OCI-LY3 (cell line): ENCODE data around the gene DDX10.

ENCODE experiments used
- H2AFZ ChIP-seq: fragments of 200-600, 300-600 bp; shearing (Covaris generic); 2 replicates; pipeline ENCODE4 v1.6.0; 2014; ENCODE audit warnings: antibody characterized with exemption, low read depth, low read length
- H3K27ac ChIP-seq: fragments of 200-600, 300-600 bp; sonication (generic); 2 replicates; pipeline ENCODE4 v1.5.1; 2014; ENCODE audit warnings: mild to moderate bottlenecking, low read length, moderate library complexity, mixed read lengths
- H3K27me3 ChIP-seq: fragments of 200-600, 300-600 bp; sonication (generic); 2 replicates; pipeline ENCODE4 v1.6.1; 2014; ENCODE audit warnings: low read depth, low read length, mixed read lengths
- H3K36me3 ChIP-seq: fragments of 200-600, 300-600 bp; sonication (generic); replicated peaks from 2 replicates; pipeline ENCODE3; 2014; ENCODE audit warnings: low read depth, low read length, mixed read lengths
- H3K4me1 ChIP-seq: fragments of 300-600, 200-600 bp; sonication (generic); 2 replicates; pipeline ENCODE4 v1.6.1; 2014; ENCODE audit warnings: low read length, mixed read lengths
- H3K4me2 ChIP-seq: fragments of 200-600, 300-600 bp; sonication (generic); 2 replicates; pipeline ENCODE4 v1.6.1; 2014; ENCODE audit warnings: low read length, mixed read lengths
- H3K4me3 ChIP-seq: fragments of 300-600, 200-600 bp; sonication (generic); 2 replicates; pipeline ENCODE4 v1.5.1; 2014; ENCODE audit warnings: antibody characterized with exemption, mild to moderate bottlenecking, low read length, moderate library complexity
- H3K79me2 ChIP-seq: fragments of 300-600, 200-600 bp; shearing (Covaris generic); 2 replicates; pipeline ENCODE4 v1.6.1; 2014; ENCODE audit warnings: mild to moderate bottlenecking, low read length, mixed read lengths
- H3K9ac ChIP-seq: fragments of 300-600, 200-600 bp; shearing (Covaris generic); 2 replicates; pipeline ENCODE4 v1.6.0; 2014; ENCODE audit warnings: mild to moderate bottlenecking, low read length, moderate library complexity
- H3K9me3 ChIP-seq: fragments of 200-600, 300-600 bp; shearing (Covaris generic); 2 replicates; pipeline ENCODE4 v1.6.1; 2014; ENCODE audit warnings: low read length, mixed read lengths; ENCODE audit not compliant: insufficient read depth
- H4K20me1 ChIP-seq: fragments of 200-600, 300-600 bp; sonication (generic); 2 replicates; pipeline ENCODE4 v1.6.1; 2016; ENCODE audit warnings: low read length, mixed read lengths; ENCODE audit not compliant: insufficient read depth
- CTCF ChIP-seq: fragments of 200-600, 300-600 bp; sonication (generic); IDR thresholded peaks from 2 replicates; pipeline ENCODE4 v1.5.1; 2014; ENCODE audit warnings: antibody characterized with exemption, low read length, low read depth
- EZH2phosphoT487 ChIP-seq: fragments of 200-600 bp; shearing (Covaris generic); IDR thresholded peaks from 2 replicates; pipeline ENCODE4 v1.6.1; 2018; ENCODE audit warnings: antibody characterized with exemption, mixed run types, low read depth

Gene DDX10

GRCh38 chr11:108780119-108780518 is 115.2 kb downstream of the DDX10 start:
- Histone ChIP-seq H3K9me3 (no peaks in the 10 kb centered on the region), H3K27ac (no peak overlapping the region), H4K20me1 (peaks cover 5% of the 10 kb centered on the region; the same call in 1 of the 2 replicates), H3K79me2 (peaks cover 22% of the 10 kb centered on the region), H2AFZ (no peak overlapping the region), H3K36me3 (no peaks in the 10 kb centered on the region), H3K9ac (no peak overlapping the region), H3K4me1 (peaks cover 11% of the 10 kb centered on the region), H3K27me3 (no peaks in the 10 kb centered on the region), H3K4me3 (no peak overlapping the region), H3K4me2 (peak overlapping the region; percentile 18; the same call in 1 of the 2 replicates)
- TF ChIP-seq EZH2phosphoT487 (no peak), CTCF (no peak)

GRCh38 chr11:108781946-108782345 is 117.1 kb downstream of the DDX10 start:
- peaks cover 11% of the 10 kb centered on the region for H3K4me1 ChIP-seq
- no peak overlapping the region for H2AFZ ChIP-seq
- no peak overlapping the region for H3K4me2 ChIP-seq
- TF ChIP-seq EZH2phosphoT487 (no peak), CTCF (no peak)
- H3K4me3 ChIP-seq = no peak overlapping the region
- no peak overlapping the region for H3K9ac ChIP-seq
- no peak overlapping the region for H3K27ac ChIP-seq
- H4K20me1 ChIP-seq = peaks cover 10% of the 10 kb centered on the region; the same call in 1 of the 2 replicates
- H3K36me3 ChIP-seq = no peaks in the 10 kb centered on the region
- H3K79me2 ChIP-seq = peaks cover 31% of the 10 kb centered on the region
- H3K9me3 ChIP-seq = no peaks in the 10 kb centered on the region
- no peaks in the 10 kb centered on the region for H3K27me3 ChIP-seq

- Histone ChIP-seq H3K4me1 (no peaks in the 10 kb centered on the region), H2AFZ (no peak overlapping the region), H3K27me3 (no peaks in the 10 kb centered on the region), H3K4me2 (no peak overlapping the region), H3K9me3 (no peaks in the 10 kb centered on the region), H3K79me2 (peaks cover 54% of the 10 kb centered on the region), H3K4me3 (no peak overlapping the region), H4K20me1 (peaks cover 11% of the 10 kb centered on the region; the same call in 1 of the 2 replicates), H3K27ac (no peak overlapping the region), H3K36me3 (no peaks in the 10 kb centered on the region), H3K9ac (no peak overlapping the region)
- TF ChIP-seq EZH2phosphoT487 (no peak), CTCF (no peak)
Observed at GRCh38 chr11:108786281-108786990, 121.6 kb downstream of the DDX10 start.

- no peak overlapping the region for H3K27ac ChIP-seq
- peaks cover 54% of the 10 kb centered on the region for H3K79me2 ChIP-seq
- TF ChIP-seq CTCF = no peak
- TF ChIP-seq EZH2phosphoT487 = no peak
- H3K36me3 ChIP-seq = no peaks in the 10 kb centered on the region
- no peaks in the 10 kb centered on the region for H3K4me1 ChIP-seq
- no peaks in the 10 kb centered on the region for H3K27me3 ChIP-seq
- H4K20me1 ChIP-seq = peaks cover 11% of the 10 kb centered on the region; the same call in 1 of the 2 replicates
- H3K9ac ChIP-seq = no peak overlapping the region
- H2AFZ ChIP-seq = no peak overlapping the region
- H3K4me2 ChIP-seq = no peak overlapping the region
- H3K4me3 ChIP-seq = no peak overlapping the region
- no peaks in the 10 kb centered on the region for H3K9me3 ChIP-seq
Observed at GRCh38 chr11:108787105-108787504, 122.2 kb downstream of the DDX10 start.
